Measurements from ENCODE around the gene CSMD2.

DNA sequence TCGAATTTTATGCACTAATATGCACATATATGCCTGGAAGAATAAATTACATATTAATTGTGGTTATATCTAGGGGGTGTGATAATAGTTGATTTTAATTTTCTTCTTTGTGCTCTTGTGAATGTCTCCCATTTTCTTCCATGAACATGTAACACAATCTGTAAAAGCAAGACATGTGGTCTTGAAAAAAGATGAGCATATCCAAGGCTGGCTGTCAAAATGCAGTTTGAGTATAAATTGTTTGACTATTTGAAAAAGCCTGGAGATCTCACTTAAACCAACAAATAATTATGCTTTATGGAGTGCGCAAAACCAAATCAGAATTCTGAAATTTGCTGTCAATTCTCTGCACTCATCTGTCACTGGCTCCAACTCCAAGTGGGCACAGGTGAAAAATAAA, 157.3 kb downstream of the CSMD2 start:
- TF ChIP-seq, protein P1, sequence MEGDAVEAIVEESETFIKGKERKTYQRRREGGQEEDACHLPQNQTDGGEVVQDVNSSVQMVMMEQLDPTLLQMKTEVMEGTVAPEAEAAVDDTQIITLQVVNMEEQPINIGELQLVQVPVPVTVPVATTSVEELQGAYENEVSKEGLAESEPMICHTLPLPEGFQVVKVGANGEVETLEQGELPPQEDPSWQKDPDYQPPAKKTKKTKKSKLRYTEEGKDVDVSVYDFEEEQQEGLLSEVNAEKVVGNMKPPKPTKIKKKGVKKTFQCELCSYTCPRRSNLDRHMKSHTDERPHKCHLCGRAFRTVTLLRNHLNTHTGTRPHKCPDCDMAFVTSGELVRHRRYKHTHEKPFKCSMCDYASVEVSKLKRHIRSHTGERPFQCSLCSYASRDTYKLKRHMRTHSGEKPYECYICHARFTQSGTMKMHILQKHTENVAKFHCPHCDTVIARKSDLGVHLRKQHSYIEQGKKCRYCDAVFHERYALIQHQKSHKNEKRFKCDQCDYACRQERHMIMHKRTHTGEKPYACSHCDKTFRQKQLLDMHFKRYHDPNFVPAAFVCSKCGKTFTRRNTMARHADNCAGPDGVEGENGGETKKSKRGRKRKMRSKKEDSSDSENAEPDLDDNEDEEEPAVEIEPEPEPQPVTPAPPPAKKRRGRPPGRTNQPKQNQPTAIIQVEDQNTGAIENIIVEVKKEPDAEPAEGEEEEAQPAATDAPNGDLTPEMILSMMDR (conservative IDR thresholded peaks at IDR 0.05 in 1 of 2, IDR thresholded peaks at IDR 0.05 in 1 of 2; ENCODE audit: low read depth in 1 of 2, low read length in 2 of 2): no peak
- TF ChIP-seq EZH2 (IDR thresholded peaks at IDR 0.05; ENCODE audit: low read length, missing control alignments): no peak
